ENCODE measurements around the gene ALPG. TPM values are rescaled to one million over a fixed set of nuclear protein-coding genes. Genes with fewer than 3 reads are reported as not detected.
"Not testable (repeated sequence)": the region's sequence is repeated elsewhere in the genome, so short reads cannot be mapped to it uniquely, and the experiment has no call there.

The ALPG gene
- polyA plus RNA-seq, 6 donors from 2014 or later: not detected

GRCh38 chr2:232420463-232421188 lies 14.0 kb downstream of the ALPG start:
- Mint-ChIP-seq H3K9me3 (peaks cover 2 to 22% (median 8%) of the 10 kb centered on the region in 7 donors), H3K4me3 (peak overlapping the region in 6 of 8 donors; percentile 25 to 56 (median 49)), H3K27me3 (peaks cover 41 to 84% (median 61%) of the 10 kb centered on the region in 3 donors), H3K4me1 (peaks cover 12 to 18% (median 13%) of the 10 kb centered on the region in 3 donors), H3K27ac (no peak overlapping the region), H3K36me3 (peaks cover 4 to 15% of the 10 kb centered on the region in 2 donors)
- ATAC-seq (ENCODE audit: low read depth in 2 of 2): peak in 1 of 2 donors; percentile 43
- DNase-seq: no peak

- peaks cover 4 to 15% of the 10 kb centered on the region in 2 donors for H3K36me3 Mint-ChIP-seq
- H3K27ac Mint-ChIP-seq: peak overlapping the region in 1 of 6 donors; percentile 3
- H3K9me3 Mint-ChIP-seq: peaks cover 2 to 22% (median 8%) of the 10 kb centered on the region in 7 donors
- peaks cover 40 to 78% (median 56%) of the 10 kb centered on the region in 3 donors for H3K27me3 Mint-ChIP-seq
- ATAC-seq (ENCODE audit: low read depth in 2 of 2) (no peak), DNase-seq (no peak)
- peak overlapping the region in 6 of 8 donors; percentile 49 to 78 (median 60) for H3K4me3 Mint-ChIP-seq
- peaks cover 12 to 18% (median 13%) of the 10 kb centered on the region in 3 donors for H3K4me1 Mint-ChIP-seq
Observed at GRCh38 chr2:232421189-232421785, 14.6 kb downstream of the ALPG start.

- peaks cover 4 to 15% of the 10 kb centered on the region in 2 donors for H3K36me3 Mint-ChIP-seq
Observed at GRCh38 chr2:232422051-232422450, 15.4 kb downstream of the ALPG start.

DNA sequence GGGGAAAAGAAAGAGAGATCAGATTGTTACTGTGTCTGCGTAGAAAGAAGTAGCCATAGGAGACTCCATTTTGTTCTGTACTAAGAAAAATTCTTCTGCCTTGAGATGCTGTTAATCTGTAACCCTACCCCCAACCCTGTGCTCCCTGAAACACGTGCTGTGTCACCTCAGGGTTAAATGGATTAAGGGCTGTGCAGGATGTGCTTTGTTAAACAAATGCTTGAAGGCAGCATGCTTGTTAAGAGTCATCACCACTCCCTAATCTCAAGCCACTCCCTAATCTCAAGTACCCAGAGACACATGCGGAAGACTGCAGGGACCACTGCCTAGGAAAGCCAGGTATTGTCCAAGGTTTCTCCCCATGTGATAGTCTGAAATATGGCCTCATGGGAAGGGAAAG lies 16.4 kb downstream of the ALPG start:
- H3K4me1 Mint-ChIP-seq: peaks cover 11 to 18% (median 12%) of the 10 kb centered on the region in 3 donors
- H3K4me3 Mint-ChIP-seq; DNase-seq; ATAC-seq (ENCODE audit: low read depth in 2 of 2): not testable (repeated sequence)
- peaks cover 39 to 62% (median 54%) of the 10 kb centered on the region in 3 donors for H3K27me3 Mint-ChIP-seq
- H3K36me3 Mint-ChIP-seq: peaks cover 4 to 15% of the 10 kb centered on the region in 2 donors
- H3K9me3 Mint-ChIP-seq: peaks cover 2 to 22% (median 8%) of the 10 kb centered on the region in 7 donors
- H3K27ac Mint-ChIP-seq: peak overlapping the region in 1 of 6 donors; percentile 9

More at GRCh38 chr2:232422051-232422450, 15.4 kb downstream of the ALPG start:
- ATAC-seq (ENCODE audit: low read depth in 2 of 2): no peak
- Mint-ChIP-seq H3K4me1 (peaks cover 12 to 18% (median 13%) of the 10 kb centered on the region in 3 donors), H3K27ac (no peak overlapping the region), H3K4me3 (peak overlapping the region in 6 of 8 donors; percentile 22 to 76 (median 54)), H3K27me3 (peaks cover 40 to 71% (median 56%) of the 10 kb centered on the region in 3 donors), H3K9me3 (peaks cover 2 to 22% (median 8%) of the 10 kb centered on the region in 7 donors)
- no peak for DNase-seq

DNA sequence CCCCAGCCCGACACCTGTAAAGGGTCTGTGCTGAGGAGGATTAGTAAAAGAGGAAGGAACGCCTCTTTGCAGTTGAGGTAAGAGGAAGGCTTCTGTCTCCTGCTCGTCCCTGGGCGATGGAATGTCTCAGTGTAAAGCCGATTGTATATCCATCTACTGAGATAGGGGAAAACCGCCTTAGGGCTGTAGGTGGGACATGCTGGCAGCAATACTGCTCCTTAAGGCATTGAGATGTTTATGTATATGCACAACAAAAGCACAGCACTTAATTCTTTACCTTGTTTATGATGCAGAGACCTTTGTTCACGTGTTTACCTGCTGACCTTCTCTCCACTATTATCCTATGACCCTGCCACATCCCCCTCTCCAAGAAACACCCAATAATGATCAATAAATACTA lies 16.8 kb downstream of the ALPG start:
- peaks cover 35 to 58% (median 50%) of the 10 kb centered on the region in 3 donors for H3K27me3 Mint-ChIP-seq
- H3K9me3 Mint-ChIP-seq: peaks cover 2 to 22% (median 8%) of the 10 kb centered on the region in 7 donors
- DNase-seq; H3K4me3 Mint-ChIP-seq; ATAC-seq (ENCODE audit: low read depth in 2 of 2): not testable (repeated sequence)
- H3K4me1 Mint-ChIP-seq: peaks cover 7 to 14% (median 9%) of the 10 kb centered on the region in 3 donors
- peak overlapping the region in 2 of 6 donors; percentile 9 to 31 for H3K27ac Mint-ChIP-seq
- H3K36me3 Mint-ChIP-seq: peaks cover 4 to 15% of the 10 kb centered on the region in 2 donors

GRCh38 chr2:232431705-232432590 lies 25.3 kb downstream of the ALPG start:
- Mint-ChIP-seq H3K27ac (no peak overlapping the region), H3K27me3 (peaks cover 0 to 7% (median 4%) of the 10 kb centered on the region in 3 donors), H3K36me3 (no peaks in the 10 kb centered on the region), H3K4me3 (peak overlapping the region in 1 of 8 donors; percentile 25), H3K9me3 (no peaks in the 10 kb centered on the region), H3K4me1 (no peaks in the 10 kb centered on the region)
- DNase-seq (no peak), ATAC-seq (ENCODE audit: low read depth in 2 of 2) (no peak)

DNA sequence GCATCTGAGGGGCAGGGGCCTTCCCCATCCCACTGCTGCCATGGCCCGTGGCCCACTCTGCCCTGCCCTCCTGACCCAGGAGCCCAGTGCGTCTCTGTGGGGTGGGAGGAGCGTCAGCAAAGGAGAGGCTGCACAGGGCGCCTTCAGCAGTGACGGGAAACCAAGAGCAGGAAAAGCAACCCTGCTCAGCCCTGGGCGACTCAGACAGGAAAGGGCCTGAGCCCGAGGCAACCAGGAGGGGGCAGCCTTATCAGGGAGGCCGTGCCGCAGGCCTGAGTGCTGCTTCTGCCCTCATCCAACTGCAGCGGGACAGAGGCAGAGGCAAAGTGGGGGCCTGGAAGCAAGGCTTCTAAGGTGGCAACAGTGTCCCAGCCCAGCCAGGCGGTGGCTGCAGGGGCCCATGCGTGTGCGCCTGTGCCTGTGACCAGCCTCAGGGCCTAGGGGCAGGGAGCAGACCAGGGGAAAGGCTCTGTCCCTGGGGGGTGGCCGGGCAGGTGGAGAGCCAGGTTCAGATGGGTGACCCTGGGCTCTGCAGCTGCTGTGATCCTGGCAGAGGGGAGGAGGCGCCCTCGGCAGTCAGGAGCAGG lies 26.0 kb downstream of the ALPG start:
- H3K4me1 Mint-ChIP-seq: no peaks in the 10 kb centered on the region
- H3K27me3 Mint-ChIP-seq: peaks cover 1 to 9% (median 4%) of the 10 kb centered on the region in 3 donors
- no peaks in the 10 kb centered on the region for H3K9me3 Mint-ChIP-seq
- ATAC-seq (ENCODE audit: low read depth in 2 of 2) (no peak), DNase-seq (no peak)
- H3K36me3 Mint-ChIP-seq: no peaks in the 10 kb centered on the region
- H3K4me3 Mint-ChIP-seq: no peak overlapping the region
- no peak overlapping the region for H3K27ac Mint-ChIP-seq

GRCh38 chr2:232433622-232434021 lies 27.0 kb downstream of the ALPG start:
- not testable (repeated sequence) for H3K27me3 Mint-ChIP-seq; DNase-seq; H3K4me1 Mint-ChIP-seq; H3K27ac Mint-ChIP-seq; H3K9me3 Mint-ChIP-seq; H3K4me3 Mint-ChIP-seq; ATAC-seq (ENCODE audit: low read depth in 2 of 2); H3K36me3 Mint-ChIP-seq

DNA sequence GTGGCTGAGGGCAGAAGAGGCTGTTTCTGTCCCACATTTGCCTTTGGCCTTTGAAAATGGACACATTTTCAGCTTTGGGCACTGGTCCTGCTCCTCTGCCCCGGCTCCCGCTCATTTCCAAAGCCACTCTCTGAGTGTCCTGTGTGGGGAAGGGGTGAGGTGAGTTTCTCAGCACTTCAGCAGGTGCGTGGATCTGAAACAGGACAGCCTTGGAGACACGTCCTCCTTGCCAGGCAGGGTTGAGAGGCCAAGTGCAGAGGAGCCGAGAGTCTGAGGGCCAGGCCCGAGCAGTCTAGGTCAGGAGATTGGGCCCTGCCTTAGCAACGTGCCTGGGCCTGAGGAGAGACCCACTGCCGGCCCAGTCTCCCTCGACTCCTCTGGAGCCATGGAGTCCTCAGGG lies 27.4 kb downstream of the ALPG start:
- Mint-ChIP-seq H3K27me3 (peaks cover 4 to 9% (median 5%) of the 10 kb centered on the region in 3 donors), H3K27ac (no peak overlapping the region), H3K9me3 (peaks cover 0 to 1% (median 0%) of the 10 kb centered on the region in 7 donors), H3K36me3 (no peaks in the 10 kb centered on the region), H3K4me3 (no peak overlapping the region), H3K4me1 (no peaks in the 10 kb centered on the region)
- DNase-seq (no peak), ATAC-seq (ENCODE audit: low read depth in 2 of 2) (no peak)

GRCh38 chr2:232434563-232435374 lies 28.1 kb downstream of the ALPG start:
- H3K27ac Mint-ChIP-seq: no peak overlapping the region
- peaks cover 0 to 1% (median 0%) of the 10 kb centered on the region in 7 donors for H3K9me3 Mint-ChIP-seq
- ATAC-seq (ENCODE audit: low read depth in 2 of 2): no peak
- no peaks in the 10 kb centered on the region for H3K36me3 Mint-ChIP-seq
- H3K27me3 Mint-ChIP-seq: peaks cover 4 to 9% (median 5%) of the 10 kb centered on the region in 3 donors
- peak overlapping the region in 1 of 8 donors; percentile 22 for H3K4me3 Mint-ChIP-seq
- no peak for DNase-seq
- H3K4me1 Mint-ChIP-seq: peaks cover 0 to under 1% (median 0%) of the 10 kb centered on the region in 3 donors

DNA sequence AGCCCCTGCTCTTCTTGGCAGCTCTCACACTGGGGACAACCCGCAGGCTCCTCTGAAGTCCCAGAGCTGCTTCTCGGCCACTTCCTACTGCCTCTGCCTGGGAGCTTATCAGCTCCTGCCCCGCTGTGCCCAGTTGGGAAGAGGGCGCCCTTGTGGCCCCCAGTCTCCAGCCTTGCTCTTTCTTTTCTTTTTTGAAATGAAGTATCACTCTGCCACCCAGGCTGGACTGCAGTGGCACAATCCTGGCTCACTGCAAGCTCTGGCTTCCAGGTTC lies 28.7 kb downstream of the ALPG start:
- Mint-ChIP-seq H3K4me1 (peaks cover 0 to 6% (median 1%) of the 10 kb centered on the region in 3 donors), H3K27ac (no peak overlapping the region), H3K9me3 (peaks cover 0 to 1% (median 0%) of the 10 kb centered on the region in 7 donors), H3K36me3 (no peaks in the 10 kb centered on the region), H3K4me3 (peak overlapping the region in 1 of 8 donors; percentile 22), H3K27me3 (peaks cover 4 to 9% (median 5%) of the 10 kb centered on the region in 3 donors)
- ATAC-seq (ENCODE audit: low read depth in 2 of 2) (no peak), DNase-seq (no peak)

GRCh38 chr2:232435805-232436204 lies 29.2 kb downstream of the ALPG start:
- Mint-ChIP-seq H3K27me3 (peaks cover 4 to 9% (median 8%) of the 10 kb centered on the region in 3 donors), H3K4me1 (peaks cover 0 to 11% (median 5%) of the 10 kb centered on the region in 3 donors), H3K9me3 (peaks cover 0 to 1% (median 0%) of the 10 kb centered on the region in 7 donors), H3K27ac (no peak overlapping the region), H3K36me3 (no peaks in the 10 kb centered on the region), H3K4me3 (no peak overlapping the region)
- DNase-seq (no peak), ATAC-seq (ENCODE audit: low read depth in 2 of 2) (no peak)
